Kidney capillary endothelial cell (primary cell): ENCODE results near the gene GRK6.

ENCODE experiments used
- DNase-seq: peaks from one replicate; pipeline ENCODE4 v3.0.0-alpha.2; 2018; ENCODE audit warnings: low spot score

GRK6 gene

GRCh38 chr5:177440990-177441780 lies 14.7 kb downstream of the GRK6 start:
- DNase-seq: no peak

- DNase-seq: no peak
Measured at GRCh38 chr5:177442066-177442826, 15.8 kb downstream of the GRK6 start.

GRCh38 chr5:177443144-177443983 lies 16.9 kb downstream of the GRK6 start:
- DNase-seq: no peak

DNA sequence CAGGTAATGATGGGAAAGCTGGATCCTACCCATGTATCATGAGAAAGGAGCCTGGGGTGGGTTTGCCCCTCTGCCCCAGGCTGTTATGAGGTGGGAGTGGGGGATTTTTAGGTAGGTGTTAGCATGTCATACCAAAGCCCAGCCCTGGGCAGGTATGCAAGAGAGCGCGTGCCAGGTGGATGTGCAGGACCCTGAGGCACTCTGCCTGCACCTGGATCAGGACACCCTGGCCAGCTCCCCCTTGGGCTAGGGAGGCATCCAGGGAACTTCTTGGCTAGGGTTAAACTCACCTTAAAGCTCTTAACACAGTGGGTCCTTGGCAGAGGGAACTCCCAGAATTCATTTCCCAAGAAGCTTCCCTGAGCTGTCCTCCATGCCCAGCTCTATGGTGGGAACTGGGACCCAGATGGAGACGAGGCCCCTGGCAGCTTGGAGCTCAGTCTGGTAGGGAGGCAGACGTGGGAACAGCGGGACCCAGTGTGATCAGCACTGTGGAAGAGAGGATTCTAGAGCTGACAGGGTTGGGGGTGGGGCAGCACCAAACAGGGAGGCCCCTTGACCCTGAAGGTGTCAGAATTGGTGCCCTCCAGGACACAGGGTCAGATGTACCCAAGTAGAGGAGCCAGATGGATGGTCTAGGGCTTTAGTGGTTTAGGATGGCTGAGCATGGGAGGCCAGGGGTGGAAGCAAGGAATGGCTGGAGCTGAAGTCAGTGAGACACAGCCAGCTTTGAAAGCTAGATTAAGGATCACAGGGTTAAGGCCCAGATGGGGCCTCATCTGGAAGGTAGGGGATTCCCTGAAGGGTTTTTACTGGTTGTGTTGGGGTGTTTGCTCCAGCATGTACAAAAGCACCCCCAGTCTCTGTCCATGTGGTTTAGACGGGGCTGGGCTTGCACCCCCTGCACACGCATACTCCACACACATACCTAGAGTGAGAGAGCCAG lies 17.9 kb downstream of the GRK6 start:
- DNase-seq: no peak

- no peak for DNase-seq
Measured at GRCh38 chr5:177445052-177445916, 18.8 kb downstream of the GRK6 start.

- no peak for DNase-seq
Measured at GRCh38 chr5:177445917-177446199, 19.4 kb downstream of the GRK6 start.

- peak; percentile 62 for DNase-seq
Measured at GRCh38 chr5:177446200-177447065, 20.0 kb downstream of the GRK6 start, which contains the start of gene PRR7. Gene PRR7, plus strand, starts transcription at chr5:177446814. Its CDS starts 8,254 bp downstream, at chr5:177455068.

- no peak for DNase-seq
Measured at GRCh38 chr5:177447066-177447610, 20.7 kb downstream of the GRK6 start.

GRCh38 chr5:177447611-177448243 lies 21.3 kb downstream of the GRK6 start:
- DNase-seq: peak; percentile 79

GRCh38 chr5:177448244-177448950 lies 21.9 kb downstream of the GRK6 start:
- no peak for DNase-seq

DNA sequence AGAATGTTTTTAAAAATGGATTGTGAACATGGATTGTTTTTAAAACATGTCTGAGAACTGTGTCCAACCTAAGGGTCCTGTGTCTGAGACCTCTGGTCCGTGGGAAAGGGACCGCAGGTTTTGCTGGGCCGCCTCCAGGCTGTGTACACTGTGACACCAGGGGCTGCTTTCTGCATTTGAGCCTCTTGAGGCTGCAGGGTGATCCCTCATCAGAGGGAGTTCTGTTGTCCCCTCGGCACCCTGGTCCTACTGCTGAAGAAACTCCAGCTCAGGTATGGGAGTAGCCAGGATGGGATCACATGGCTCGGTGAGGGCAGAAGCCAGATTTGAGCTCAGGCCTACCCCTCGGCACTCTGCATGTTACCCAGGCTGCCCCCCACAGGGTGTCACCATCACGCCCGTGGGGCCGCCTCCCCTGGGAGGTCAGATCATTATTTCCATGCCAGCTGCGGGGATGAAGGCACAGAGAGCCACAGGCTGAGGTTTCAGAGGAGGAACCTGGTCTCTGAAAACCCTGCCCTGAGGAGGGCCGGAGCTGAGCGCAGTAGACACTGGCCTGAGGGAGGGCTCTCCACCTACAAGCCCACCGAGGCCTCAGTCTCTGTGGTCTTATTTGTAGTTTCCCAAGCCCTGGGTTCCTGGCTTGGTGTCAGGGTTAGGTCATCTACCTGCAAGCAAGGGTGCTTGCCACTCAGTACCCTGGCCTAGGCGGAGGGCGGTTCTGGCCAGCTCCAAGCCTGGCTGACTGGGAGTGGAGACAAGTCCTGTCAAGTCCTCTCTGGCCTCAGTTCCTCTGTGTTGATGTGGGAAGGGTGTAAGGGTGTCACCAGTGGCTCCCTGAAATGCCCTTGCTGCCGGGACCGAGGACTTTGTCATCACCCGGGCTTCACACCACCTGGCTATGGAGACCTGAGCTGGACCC lies 22.9 kb downstream of the GRK6 start:
- no peak for DNase-seq

DNA sequence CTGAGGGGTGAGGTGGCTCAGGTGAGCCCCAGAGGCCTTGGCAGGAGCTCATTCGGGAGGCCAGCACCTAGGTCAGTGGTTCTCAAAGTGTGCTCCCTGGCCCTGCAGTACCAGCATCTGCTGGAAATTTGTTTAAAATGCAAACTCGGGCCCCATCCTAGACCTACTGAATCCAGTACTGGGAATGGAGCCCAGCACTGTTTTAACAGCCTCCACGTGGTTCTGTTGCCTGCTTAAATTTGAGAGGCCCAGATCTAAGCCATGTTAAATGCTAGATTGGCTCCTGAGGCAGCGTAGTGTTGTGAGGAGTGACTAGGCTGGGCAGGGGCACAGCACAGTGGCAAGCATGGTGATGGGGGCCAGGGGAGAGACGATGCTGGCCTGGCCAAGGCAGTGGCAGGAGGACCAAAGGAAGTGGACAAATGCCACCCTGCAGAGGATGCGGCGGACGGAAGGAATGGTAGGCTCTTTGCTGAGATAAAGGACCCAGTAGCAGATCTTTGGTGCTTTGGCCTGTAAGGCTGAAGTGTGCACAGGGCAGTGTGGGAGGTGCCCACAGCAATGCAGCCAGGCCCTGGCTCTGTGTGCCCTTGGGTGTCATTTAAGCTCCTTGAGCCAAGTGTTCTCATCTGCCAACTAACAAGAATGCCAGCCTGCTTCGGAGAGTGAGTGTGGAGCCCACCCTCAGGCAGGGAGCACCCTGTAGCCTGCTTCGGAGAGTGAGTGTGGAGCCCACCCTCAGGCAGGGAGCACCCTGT lies 24.4 kb downstream of the GRK6 start:
- DNase-seq: no peak

- DNase-seq: no peak
Measured at GRCh38 chr5:177452688-177453638, 26.5 kb downstream of the GRK6 start.

GRCh38 chr5:177453852-177454396 lies 27.4 kb downstream of the GRK6 start:
- no peak for DNase-seq
